ENCODE data around the gene PNRC2.

- TF ChIP-seq CTCF (IDR thresholded peaks at IDR 0.05) (no peak), NR1H2 (CRISPR knock-in tag; IDR thresholded peaks at IDR 0.05) (no peak), FOXP1 (CRISPR knock-in tag; IDR thresholded peaks at IDR 0.05; ENCODE audit: borderline replicate concordance) (no peak), MAX (CRISPR knock-in tag; IDR thresholded peaks at IDR 0.05) (no peak)
Measured at GRCh38 chr1:23997812-23998211, 38.2 kb downstream of the PNRC2 start.
